Thymus (tissue), 11 donors: ENCODE results near the gene NECTIN3. TPM values are rescaled to one million over a fixed set of nuclear protein-coding genes. Genes with fewer than 3 reads are reported as not detected.

Experiments
- DNase-seq, 9 donors: peaks; one replicate each; pipeline ENCODE4 v3.0.0-alpha.2; 2013; ENCODE audit warnings: low spot score in 9 of 9, low read depth in 6 of 9, missing footprints in 1 of 9
- H3K27ac ChIP-seq, 2 donors: one replicate each; pipeline ENCODE4 v1.5.1; 2013; ENCODE audit warnings: control low read depth in 1 of 2, low read depth in 1 of 2, low read length in 1 of 2, mild to moderate bottlenecking in 1 of 2, moderate library complexity in 1 of 2
- H3K27me3 ChIP-seq, 2 donors: one replicate each; pipeline ENCODE4 v1.5.1; 2013; ENCODE audit warnings: low read length in 1 of 2; ENCODE audit not compliant: control insufficient read depth in 2 of 2, insufficient read depth in 1 of 2
- H3K36me3 ChIP-seq, 2 donors: one replicate each; pipeline ENCODE4 v1.5.1; 2013; ENCODE audit warnings: low read length in 1 of 2, mild to moderate bottlenecking in 1 of 2, moderate library complexity in 1 of 2; ENCODE audit not compliant: control insufficient read depth in 2 of 2, insufficient read depth in 2 of 2
- H3K4me1 ChIP-seq, 2 donors: one replicate each; pipeline ENCODE4 v1.5.1; 2013; ENCODE audit warnings: low read length in 2 of 2; ENCODE audit not compliant: control insufficient read depth in 2 of 2, insufficient read depth in 2 of 2
- H3K4me3 ChIP-seq, 2 donors: one replicate each; pipeline ENCODE4 v1.5.1; 2013; ENCODE audit warnings: low read length in 2 of 2, control low read depth in 1 of 2, mild to moderate bottlenecking in 1 of 2
- H3K9me3 ChIP-seq, 2 donors: one replicate each; pipeline ENCODE4 v1.5.1; 2013; ENCODE audit warnings: low read length in 1 of 2, mild to moderate bottlenecking in 1 of 2; ENCODE audit not compliant: control insufficient read depth in 2 of 2, insufficient read depth in 1 of 2
- WGBS: extraction: QIAGEN DNeasy Blood & Tissue Kit; methylation state at CpG from one replicate; pipeline ENCODE4 v1.1.7; 2013; 5-methylcytosine and 5-hydroxymethylcytosine counted together
- polyA plus RNA-seq: library from polyadenylated mRNA; stranded (reverse); fragments of 200-250 nt; gene quantifications from one replicate; pipeline ENCODE4 v1.2.3, GENCODE V29; 2013
- total RNA-seq: library from RNA; stranded (reverse); fragments of 120-200 nt; gene quantifications from one replicate; pipeline ENCODE4 v1.2.4, GENCODE V29; 2013
- donor health status: healthy.

NECTIN3 gene
- total and polyA plus RNA-seq, 2 donors: 1.8 to 8.9 TPM

- Histone ChIP-seq H3K36me3 (no peaks in the 10 kb centered on the region), H3K4me3 (no peak overlapping the region), H3K4me1 (no peaks in the 10 kb centered on the region), H3K9me3 (peaks cover 0 to 18% of the 10 kb centered on the region in 2 donors), H3K27ac (no peak overlapping the region), H3K27me3 (no peaks in the 10 kb centered on the region)
- 100% methylated on average over 1 of the region's 1 CpG for WGBS
- DNase-seq: no peak
These were observed 170.3 kb downstream of the NECTIN3 start for GRCh38 chr3:111241960-111242359.
